Tibial nerve (tissue), 4 donors: Measurements from ENCODE around the gene TNFRSF21. TPM values are rescaled to one million over a fixed set of nuclear protein-coding genes. Genes with fewer than 3 reads are reported as not detected.
"Not testable (repeated sequence)": the region's sequence is repeated elsewhere in the genome, so short reads cannot be mapped to it uniquely, and the experiment has no call there.

Experiments used
- DNase-seq, 2 donors: peaks; one replicate each; pipeline ENCODE4 v3.0.0-alpha.2; 2019; ENCODE audit warnings: low spot score in 2 of 2
- H3K27ac ChIP-seq, 4 donors: fragments of 200-600 bp; sonication (generic) in 3 of 4; one replicate each; pipeline ENCODE4 v1.5.1; 2017 to 2019; ENCODE audit warnings: mild to moderate bottlenecking in 1 of 4
- H3K27me3 ChIP-seq, 2 donors: fragments of 200-600 bp; sonication (generic) in 1 of 2; one replicate each; pipeline versions ENCODE4 v1.5.1 to v1.6.0; 2017 to 2019
- H3K36me3 ChIP-seq, 3 donors: fragments of 200-600 bp; sonication (generic); one replicate each; pipeline ENCODE4 v1.5.1; 2018 to 2019
- H3K4me1 ChIP-seq, 4 donors: fragments of 200-600 bp; sonication (generic) in 3 of 4; one replicate each; pipeline ENCODE4 v1.5.1; 2017 to 2019
- H3K4me3 ChIP-seq, 4 donors: fragments of 200-600 bp; sonication (generic) in 3 of 4; one replicate each; pipeline ENCODE4 v1.5.1; 2017 to 2019; ENCODE audit warnings: mild to moderate bottlenecking in 1 of 4, moderate library complexity in 1 of 4
- H3K9me3 ChIP-seq, 4 donors: fragments of 200-600 bp; sonication (generic) in 3 of 4; one replicate each; pipeline ENCODE4 v1.5.1; 2017 to 2019
- CTCF ChIP-seq, 5 experiments: fragments of 200-600 bp in 3 of 5; fragments of 450-650 bp in 2 of 5; sonication (generic) in 3 of 5; IDR thresholded peaks; one replicate each; pipeline ENCODE4 v1.5.1; 2016 to 2019; ENCODE audit warnings: antibody characterized with exemption in 5 of 5, mild to moderate bottlenecking in 3 of 5, moderate library complexity in 2 of 5
- EP300 ChIP-seq, 2 donors: sonication (generic); formaldehyde crosslinking; IDR thresholded peaks; one replicate each; pipeline ENCODE4 v1.6.1; 2017; ENCODE audit warnings: antibody characterized with exemption in 2 of 2, mild to moderate bottlenecking in 1 of 2
- POLR2A ChIP-seq, 2 donors: fragments of 450-650 bp; IDR thresholded peaks; one replicate each; pipeline ENCODE4 v1.6.1; 2017; ENCODE audit warnings: antibody characterized with exemption in 2 of 2, mild to moderate bottlenecking in 2 of 2, moderate library complexity in 2 of 2
- WGBS, 2 donors: methylation state at CpG; one replicate each; pipeline ENCODE4 v1.1.5; 2018; 5-methylcytosine and 5-hydroxymethylcytosine counted together
- total RNA-seq, 4 donors: library from RNA; depleted of rRNA; stranded (reverse); fragments of >200 nt; gene quantifications; one replicate each; pipeline ENCODE4 v1.1.0, GENCODE V29; 2016

Gene TNFRSF21
- total RNA-seq, 4 donors from 2014 or later = 5.7 to 8.0 (median 7.6) TPM

GRCh38 chr6:47277702-47278101, 32.0 kb downstream of the TNFRSF21 start:
- 90% methylated on average over 4 of the region's 4 CpGs for WGBS, 2 donors
- no peak for TF ChIP-seq EP300 (IDR thresholded peaks at IDR 0.05)
- TF ChIP-seq POLR2A (IDR thresholded peaks at IDR 0.05) = no peak
- TF ChIP-seq CTCF (IDR thresholded peaks at IDR 0.05) = no peak
- H3K27ac ChIP-seq = no peak overlapping the region
- no peak overlapping the region for H3K4me3 ChIP-seq
- no peaks in the 10 kb centered on the region for H3K27me3 ChIP-seq
- H3K36me3 ChIP-seq = no peaks in the 10 kb centered on the region
- no peak for DNase-seq
- H3K4me1 ChIP-seq = no peaks in the 10 kb centered on the region
- H3K9me3 ChIP-seq = no peaks in the 10 kb centered on the region

- no peaks in the 10 kb centered on the region for H3K27me3 ChIP-seq
- H3K36me3 ChIP-seq = no peaks in the 10 kb centered on the region
- DNase-seq = no peak
- WGBS, 2 donors = 78 to 89% methylated on average over 3 of the region's 3 CpGs
- TF ChIP-seq EP300 (IDR thresholded peaks at IDR 0.05) (no peak), POLR2A (IDR thresholded peaks at IDR 0.05) (no peak), CTCF (IDR thresholded peaks at IDR 0.05) (no peak)
- no peaks in the 10 kb centered on the region for H3K9me3 ChIP-seq
- no peak overlapping the region for H3K4me3 ChIP-seq
- no peak overlapping the region for H3K27ac ChIP-seq
- no peaks in the 10 kb centered on the region for H3K4me1 ChIP-seq
Measured at GRCh38 chr6:47276377-47276776, 33.3 kb downstream of the TNFRSF21 start.

GRCh38 chr6:47275640-47276039, 34.1 kb downstream of the TNFRSF21 start:
- no peaks in the 10 kb centered on the region for H3K36me3 ChIP-seq
- no peak overlapping the region for H3K4me3 ChIP-seq
- 82% methylated on average over 2 of the region's 2 CpGs for WGBS, 2 donors
- H3K4me1 ChIP-seq = no peaks in the 10 kb centered on the region
- H3K9me3 ChIP-seq = no peaks in the 10 kb centered on the region
- no peak for TF ChIP-seq POLR2A (IDR thresholded peaks at IDR 0.05)
- TF ChIP-seq EP300 (IDR thresholded peaks at IDR 0.05) = no peak
- no peak for TF ChIP-seq CTCF (IDR thresholded peaks at IDR 0.05)
- no peak for DNase-seq
- no peak overlapping the region for H3K27ac ChIP-seq
- no peaks in the 10 kb centered on the region for H3K27me3 ChIP-seq

GRCh38 chr6:47275132-47275531, 34.6 kb downstream of the TNFRSF21 start:
- DNase-seq, H3K9me3 ChIP-seq, H3K4me1 ChIP-seq, H3K36me3 ChIP-seq, H3K27ac ChIP-seq, H3K4me3 ChIP-seq, H3K27me3 ChIP-seq: not testable (repeated sequence)
- 93 to 96% methylated on average over 5 of the region's 5 CpGs for WGBS, 2 donors

GRCh38 chr6:47268572-47269187, 41.0 kb downstream of the TNFRSF21 start:
- Histone ChIP-seq H3K36me3 (no peaks in the 10 kb centered on the region), H3K4me3 (no peak overlapping the region), H3K27me3 (no peaks in the 10 kb centered on the region), H3K9me3 (no peaks in the 10 kb centered on the region), H3K4me1 (no peaks in the 10 kb centered on the region), H3K27ac (no peak overlapping the region)
- WGBS, 2 donors = 92% methylated on average over 5 of the region's 5 CpGs
- TF ChIP-seq EP300 (IDR thresholded peaks at IDR 0.05) = no peak
- no peak for TF ChIP-seq CTCF (IDR thresholded peaks at IDR 0.05)
- no peak for TF ChIP-seq POLR2A (IDR thresholded peaks at IDR 0.05)
- no peak for DNase-seq

GRCh38 chr6:47267301-47267700, 42.4 kb downstream of the TNFRSF21 start:
- no peaks in the 10 kb centered on the region for H3K36me3 ChIP-seq
- no peaks in the 10 kb centered on the region for H3K27me3 ChIP-seq
- H3K4me3 ChIP-seq = no peak overlapping the region
- TF ChIP-seq CTCF (IDR thresholded peaks at IDR 0.05) (no peak), POLR2A (IDR thresholded peaks at IDR 0.05) (no peak), EP300 (IDR thresholded peaks at IDR 0.05) (no peak)
- H3K27ac ChIP-seq = no peak overlapping the region
- WGBS, 2 donors = 94 to 97% methylated on average over 6 of the region's 6 CpGs
- no peak for DNase-seq
- H3K4me1 ChIP-seq = no peaks in the 10 kb centered on the region
- no peaks in the 10 kb centered on the region for H3K9me3 ChIP-seq
